ENCODE data around the gene RTN4R. TPM values are rescaled to one million over a fixed set of nuclear protein-coding genes. Genes with fewer than 3 reads are reported as not detected.
"Not testable (repeated sequence)": the region's sequence is repeated elsewhere in the genome, so short reads cannot be mapped to it uniquely, and the experiment has no call there.

RTN4R gene
- total and polyA plus RNA-seq, 2 donors (not counting 1 experiment from before 2014, with no cell fraction given) = 0.42 to 0.79 TPM

DNA sequence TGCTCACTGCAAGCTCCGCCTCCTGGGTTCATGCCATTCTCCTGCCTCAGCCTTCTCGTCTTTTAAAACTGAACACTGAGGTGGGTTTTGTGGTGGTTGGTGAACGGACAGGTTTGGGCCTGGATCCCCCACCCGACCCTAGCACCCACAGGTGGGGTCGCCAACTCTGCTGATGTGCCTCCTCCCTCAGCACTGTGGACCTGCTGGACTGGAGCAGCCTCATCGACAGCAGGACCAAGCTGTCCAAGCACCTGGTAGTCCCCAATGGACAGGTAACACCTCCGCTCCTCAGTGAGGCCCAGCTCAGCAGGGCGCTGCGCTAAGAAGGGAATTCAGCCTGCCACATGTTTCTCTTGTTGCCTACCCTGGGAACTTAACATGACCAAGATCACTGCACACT lies 36.5 kb upstream of the RTN4R start:
- Histone ChIP-seq H3K79me2 (ENCODE audit: control insufficient read depth, insufficient read depth, low read length) (no peaks in the 10 kb centered on the region), H3K4me2 (replicated peaks; ENCODE audit: low read depth, low read length, poor library complexity, severe bottlenecking) (no peak overlapping the region), H3K27me3 (replicated peaks in 1 of 4; ENCODE audit: control extremely low read depth in 1 of 4, control insufficient read depth in 3 of 4, insufficient read depth in 4 of 4, low read length in 3 of 4) (peaks cover 0 to 7% (median 0%) of the 10 kb centered on the region in 4 experiments), H3K36me3 (replicated peaks in 1 of 2; ENCODE audit: control extremely low read depth in 1 of 2, control insufficient read depth in 1 of 2, extremely low read depth in 1 of 2, insufficient read depth in 2 of 2, low read length in 1 of 2) (no peaks in the 10 kb centered on the region), H3K27ac (ENCODE audit: low read length in 2 of 2) (no peak overlapping the region), H3K4me3 (ENCODE audit: control extremely low read depth in 1 of 5, extremely low read depth in 1 of 5, insufficient read depth in 1 of 5, low read depth in 2 of 5, low read length in 4 of 5) (no peak overlapping the region), H3K9me3 (ENCODE audit: control extremely low read depth in 1 of 3, control insufficient read depth in 2 of 3, insufficient read depth in 1 of 3, low read length in 2 of 3) (no peaks in the 10 kb centered on the region), H4K20me1 (ENCODE audit: control insufficient read depth, insufficient read depth, low read length, poor library complexity, severe bottlenecking) (no peaks in the 10 kb centered on the region), H3K9ac (ENCODE audit: low read length) (no peak overlapping the region), H3K4me1 (ENCODE audit: control insufficient read depth in 2 of 2, insufficient read depth in 2 of 2, low read length in 2 of 2) (peaks cover 4 to 5% of the 10 kb centered on the region in 2 donors), H2AFZ (ENCODE audit: insufficient read depth, low read depth, low read length, poor library complexity, severe bottlenecking) (no peak overlapping the region)
- 100% methylated on average over 5 of the region's 9 CpGs for WGBS (ENCODE audit: insufficient coverage)
- TF ChIP-seq EZH2 (IDR thresholded peaks at IDR 0.05; ENCODE audit: borderline replicate concordance, insufficient read depth, low read depth, low read length, poor library complexity, severe bottlenecking) = no peak
- TF ChIP-seq CTCF (IDR thresholded peaks at IDR 0.05) = no peak
- DNase-seq (no peak), ATAC-seq (ENCODE audit: low read depth) (no peak)
- H3K4me1 Mint-ChIP-seq = no peaks in the 10 kb centered on the region
- H3K27ac Mint-ChIP-seq = no peak overlapping the region
- ChIA-PET CTCF (no interaction called here), POLR2A (no interaction called here)
- no peak overlapping the region for H3K4me3 Mint-ChIP-seq
- H3K9me3 Mint-ChIP-seq (ENCODE audit: insufficient read depth) = no peaks in the 10 kb centered on the region
- intact Hi-C loops (cut with micrococcal nuclease) = no loop called here
- peaks cover 12% of the 10 kb centered on the region for H3K27me3 Mint-ChIP-seq

DNA sequence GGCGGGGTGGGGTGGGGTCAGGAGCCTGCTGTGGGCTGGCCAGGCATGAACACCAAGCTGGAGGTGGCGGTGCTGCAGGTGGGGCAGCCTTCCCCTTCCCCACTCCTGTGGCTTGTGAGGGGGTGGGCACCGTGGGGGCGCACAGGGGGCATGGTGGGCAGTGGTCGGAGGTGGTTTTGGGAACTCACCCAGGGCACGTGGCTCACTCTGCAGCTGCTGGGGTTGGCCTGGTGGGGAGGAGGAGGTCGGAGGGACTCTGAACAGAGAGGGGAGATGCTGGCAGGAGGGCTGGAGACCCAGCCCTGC lies 35.1 kb upstream of the RTN4R start:
- not testable (repeated sequence) for DNase-seq

More for the DNA sequence above, 35.1 kb upstream of the RTN4R start:
- H3K79me2 ChIP-seq (ENCODE audit: control insufficient read depth, insufficient read depth, low read length); H3K27ac ChIP-seq (ENCODE audit: low read length in 2 of 2); H2AFZ ChIP-seq (ENCODE audit: insufficient read depth, low read depth, low read length, poor library complexity, severe bottlenecking); CTCF ChIA-PET; H3K4me1 Mint-ChIP-seq; H3K4me3 Mint-ChIP-seq; POLR2A ChIA-PET; H3K27ac Mint-ChIP-seq; H3K9ac ChIP-seq (ENCODE audit: low read length); H3K9me3 Mint-ChIP-seq (ENCODE audit: insufficient read depth); H3K36me3 ChIP-seq (replicated peaks in 1 of 2; ENCODE audit: control extremely low read depth in 1 of 2, control insufficient read depth in 1 of 2, extremely low read depth in 1 of 2, insufficient read depth in 2 of 2, low read length in 1 of 2); H3K4me2 ChIP-seq (replicated peaks; ENCODE audit: low read depth, low read length, poor library complexity, severe bottlenecking); intact Hi-C loops (cut with micrococcal nuclease); H4K20me1 ChIP-seq (ENCODE audit: control insufficient read depth, insufficient read depth, low read length, poor library complexity, severe bottlenecking); H3K4me3 ChIP-seq (ENCODE audit: control extremely low read depth in 1 of 5, extremely low read depth in 1 of 5, insufficient read depth in 1 of 5, low read depth in 2 of 5, low read length in 4 of 5); H3K9me3 ChIP-seq (ENCODE audit: control extremely low read depth in 1 of 3, control insufficient read depth in 2 of 3, insufficient read depth in 1 of 3, low read length in 2 of 3); H3K27me3 ChIP-seq (replicated peaks in 1 of 4; ENCODE audit: control extremely low read depth in 1 of 4, control insufficient read depth in 3 of 4, insufficient read depth in 4 of 4, low read length in 3 of 4); ATAC-seq (ENCODE audit: low read depth): not testable (repeated sequence)
- peaks cover 12% of the 10 kb centered on the region for H3K27me3 Mint-ChIP-seq
- WGBS (ENCODE audit: insufficient coverage) = 36% methylated on average over 3 of the region's 7 CpGs
- peaks cover 4 to 10% of the 10 kb centered on the region in 2 donors for H3K4me1 ChIP-seq (ENCODE audit: control insufficient read depth in 2 of 2, insufficient read depth in 2 of 2, low read length in 2 of 2)
